HUDEP-2 (cell line): ENCODE results near the gene ACTR8.

Experiments used
- DNase-seq, 76 experiments: peaks; one replicate each; lab custom pipeline; 2025; ENCODE audit not compliant: unreplicated experiment in 76 of 76; lab: John Stamatoyannopoulos, UW

ACTR8 gene

GRCh38 chr3:53818221-53819162, 63.5 kb downstream of the ACTR8 start:
- DNase-seq, result no peak

GRCh38 chr3:53817809-53818208, 64.1 kb downstream of the ACTR8 start:
- DNase-seq, result no peak

GRCh38 chr3:53817211-53817610, 64.7 kb downstream of the ACTR8 start:
- no peak for DNase-seq
